C4-2B (cell line): ENCODE results near the gene SPON1.
"Not testable (repeated sequence)": the region's sequence is repeated elsewhere in the genome, so short reads cannot be mapped to it uniquely, and the experiment has no call there.

ENCODE experiments used
- CTCF ChIP-seq: fragments of 450-650 bp; conservative IDR thresholded peaks from 2 replicates; pipeline ENCODE4 v1.5.1; 2017; ENCODE audit warnings: mild to moderate bottlenecking
- ZFX ChIP-seq: fragments of 450-650 bp; IDR thresholded peaks from 2 replicates; pipeline ENCODE4 v1.6.1; 2017

- TF ChIP-seq CTCF, ZFX: not testable (repeated sequence)
Observed at GRCh38 chr11:14252501-14252900, 290.0 kb downstream of the SPON1 start.
